Measurements from ENCODE around the gene ITGA1.

- TF ChIP-seq CTCF (conservative IDR thresholded peaks at IDR 0.05; ENCODE audit: low read length) (no peak), EZH2phosphoT487 (IDR thresholded peaks at IDR 0.05; ENCODE audit: borderline replicate concordance, low read depth, low read length) (no peak)
Observed at GRCh38 chr5:52818360-52818759, 30.6 kb downstream of the ITGA1 start.

All from OCI-LY7 (cell line).